ENCODE data around the gene ACTL7A. TPM values are rescaled to one million over a fixed set of nuclear protein-coding genes. Genes with fewer than 3 reads are reported as not detected.
"Not testable (repeated sequence)": the region's sequence is repeated elsewhere in the genome, so short reads cannot be mapped to it uniquely, and the experiment has no call there.

Gene ACTL7A
- total and polyA plus RNA-seq, 10 donors = not detected

GRCh38 chr9:108889649-108890067 is 27.6 kb downstream of the ACTL7A start:
- H3K27me3 ChIP-seq (replicated peaks in 1 of 7) = no peaks in the 10 kb centered on the region
- H3K36me3 ChIP-seq = peaks cover 3 to 91% (median 61%) of the 10 kb centered on the region in 6 donors
- no peak overlapping the region for H3K4me3 ChIP-seq
- 89 to 97% (median 91%) methylated on average over 4 of the region's 4 CpGs for WGBS, 5 donors
- H3K9me3 ChIP-seq = no peaks in the 10 kb centered on the region
- DNase-seq = no peak
- intact Hi-C loops (cut with DNase I; ENCODE audit: low total_unique reads) = no loop called here
- H3K4me1 ChIP-seq = peaks cover 0 to 14% (median 2%) of the 10 kb centered on the region in 6 donors
- TF ChIP-seq POLR2AphosphoS5 (IDR thresholded peaks at IDR 0.05) (no peak), CTCF (IDR thresholded peaks at IDR 0.05 in 8 of 11, conservative IDR thresholded peaks at IDR 0.05 in 3 of 11) (no peak)
- no peak overlapping the region for H3K27ac ChIP-seq

- no peaks in the 10 kb centered on the region for H3K9me3 ChIP-seq
- H3K4me3 ChIP-seq = no peak overlapping the region
- no peak for TF ChIP-seq CTCF (IDR thresholded peaks at IDR 0.05 in 8 of 11, conservative IDR thresholded peaks at IDR 0.05 in 3 of 11)
- no peak for TF ChIP-seq POLR2A (IDR thresholded peaks at IDR 0.05)
- no peak for DNase-seq
- peaks cover 3 to 100% (median 88%) of the 10 kb centered on the region in 6 donors for H3K36me3 ChIP-seq
- 94 to 97% (median 95%) methylated on average over 4 of the region's 4 CpGs for WGBS, 5 donors
- H3K27ac ChIP-seq = no peak overlapping the region
- H3K4me1 ChIP-seq = no peaks in the 10 kb centered on the region
- intact Hi-C loops (cut with DNase I; ENCODE audit: low total_unique reads) = no loop called here
- no peaks in the 10 kb centered on the region for H3K27me3 ChIP-seq (replicated peaks in 1 of 7)
Observed at GRCh38 chr9:108894225-108894997, 32.3 kb downstream of the ACTL7A start.

- no peak for DNase-seq
- H3K27me3 ChIP-seq (replicated peaks in 1 of 7) = no peaks in the 10 kb centered on the region
- intact Hi-C loops (cut with DNase I; ENCODE audit: low total_unique reads) = no loop called here
- no peaks in the 10 kb centered on the region for H3K9me3 ChIP-seq
- no peak overlapping the region for H3K27ac ChIP-seq
- no peaks in the 10 kb centered on the region for H3K4me1 ChIP-seq
- peaks cover 0 to 100% (median 93%) of the 10 kb centered on the region in 6 donors for H3K36me3 ChIP-seq
- TF ChIP-seq POLR2A (IDR thresholded peaks at IDR 0.05) (no peak), POLR2AphosphoS5 (IDR thresholded peaks at IDR 0.05) (no peak), CTCF (IDR thresholded peaks at IDR 0.05 in 8 of 11, conservative IDR thresholded peaks at IDR 0.05 in 3 of 11) (no peak)
- no peak overlapping the region for H3K4me3 ChIP-seq
- WGBS, 5 donors = 93 to 98% (median 94%) methylated on average over 2 of the region's 2 CpGs
Observed at GRCh38 chr9:108897324-108898096, 35.4 kb downstream of the ACTL7A start.

GRCh38 chr9:108899023-108899695 is 37.1 kb downstream of the ACTL7A start:
- intact Hi-C loops (cut with DNase I; ENCODE audit: low total_unique reads); H3K27me3 ChIP-seq (replicated peaks in 1 of 7); DNase-seq; H3K9me3 ChIP-seq; H3K27ac ChIP-seq; H3K4me1 ChIP-seq; H3K4me3 ChIP-seq: not testable (repeated sequence)
- WGBS, 5 donors = 93 to 98% (median 96%) methylated on average over 8 of the region's 8 CpGs
- peaks cover 0 to 100% (median 87%) of the 10 kb centered on the region in 6 donors for H3K36me3 ChIP-seq
